Limb (tissue), 2 donors: Measurements from ENCODE around the gene HYAL2.
A peak's percentile ranks its signal among the peaks of the same experiment; 100 is the strongest.
"Not testable (repeated sequence)": the region's sequence is repeated elsewhere in the genome, so short reads cannot be mapped to it uniquely, and the experiment has no call there.

Source experiments
- DNase-seq, 2 donors: peaks; one replicate each; pipeline ENCODE4 v3.0.0-alpha.2; 2016; ENCODE audit errors: extremely low spot score in 2 of 2

The HYAL2 gene

DNA sequence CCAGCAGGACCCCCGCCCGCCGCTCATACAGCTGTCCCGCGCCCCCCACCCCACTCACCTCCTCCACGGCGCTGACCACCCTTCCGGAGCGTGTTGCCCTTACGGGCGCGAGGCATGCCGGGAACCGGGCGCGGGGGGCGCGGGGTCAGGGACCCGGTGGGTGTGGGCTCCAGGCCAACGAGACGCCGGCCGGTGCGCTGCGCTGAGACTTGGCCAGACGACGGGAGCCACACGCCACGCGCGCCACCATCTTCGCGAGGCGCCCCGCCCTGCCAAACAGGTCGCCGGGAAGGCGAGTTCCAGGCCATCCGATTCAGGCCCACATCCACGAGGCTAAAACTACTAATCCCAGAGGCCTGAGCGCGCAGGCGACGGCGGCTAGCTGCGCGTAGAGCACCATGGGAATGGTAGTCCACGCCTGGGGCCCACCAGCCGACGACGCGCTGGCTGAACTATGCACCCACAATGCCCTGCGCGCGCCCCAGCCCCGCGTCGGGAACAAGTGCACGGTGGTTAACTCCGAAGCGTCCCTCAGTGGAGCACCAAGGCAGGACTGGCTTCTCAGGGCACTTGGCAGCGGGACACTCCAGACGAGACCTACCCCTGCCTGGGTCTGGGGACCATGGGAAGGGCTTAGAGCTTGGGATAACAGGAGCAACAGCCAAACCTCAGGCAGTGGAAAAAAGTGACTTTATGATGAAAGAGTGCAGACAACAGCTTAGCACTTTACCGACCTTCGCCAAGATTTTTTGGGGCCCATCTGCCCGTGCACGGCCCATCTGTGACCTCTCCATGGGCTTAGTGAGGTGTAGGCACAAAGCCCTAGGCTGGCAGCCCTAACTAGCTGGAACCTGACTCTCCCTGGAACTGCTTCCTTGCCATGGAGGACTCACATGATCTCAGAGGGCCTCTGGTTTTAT lies 30.1 kb downstream of the HYAL2 start, which contains the start of gene IFRD2:
TSS of gene IFRD2 (minus strand) at position 271 of the 920 bp plus-strand sequence. CDS start at position 116, 155 bp downstream.
- DNase-seq, result peak; percentile 96 to 99

DNA sequence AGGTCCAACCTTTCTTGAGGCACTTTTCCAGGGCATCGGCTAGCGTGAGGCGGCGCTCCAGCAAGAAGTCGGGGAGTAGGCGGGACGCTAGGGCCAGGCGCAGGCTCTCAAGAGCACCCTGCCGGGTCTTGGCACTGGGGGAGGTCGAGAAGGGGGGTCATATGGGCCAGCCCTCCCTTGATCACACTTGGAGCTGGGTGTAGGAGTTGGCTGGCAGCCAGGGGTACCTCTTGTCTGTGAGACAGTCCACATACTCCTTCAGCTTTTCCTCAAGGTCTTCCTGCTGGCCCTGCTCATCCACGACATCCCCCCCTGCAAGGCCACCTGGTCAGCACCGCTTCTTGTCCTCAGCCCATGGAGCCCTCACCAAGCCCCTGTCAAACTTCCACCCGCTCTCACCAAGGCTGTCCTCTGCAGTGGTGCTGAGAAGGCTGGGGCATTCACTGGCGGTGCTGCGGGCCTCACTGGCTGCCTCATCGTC lies 32.3 kb downstream of the HYAL2 start:
- peak in 1 of 2 donors; percentile 28 for DNase-seq

DNA sequence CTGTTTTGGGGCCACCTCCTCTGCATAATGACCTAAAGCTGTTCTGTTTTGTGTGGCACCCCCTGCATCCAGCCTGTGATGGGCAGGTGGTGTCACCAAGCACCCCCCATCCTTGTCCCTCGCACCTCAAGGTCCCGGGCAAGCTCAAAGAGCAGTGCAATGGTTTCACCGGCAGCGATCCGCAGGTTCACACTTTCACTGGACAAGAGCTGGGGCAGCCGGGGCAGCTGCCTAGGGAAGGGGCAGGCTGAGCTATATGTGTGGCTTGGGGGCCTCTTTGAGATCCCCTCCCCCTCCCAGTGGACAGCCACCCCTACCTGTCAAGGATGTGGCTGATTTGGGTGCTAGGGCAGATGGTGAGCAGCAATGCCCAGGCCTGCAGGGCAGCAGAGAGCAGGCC lies 33.4 kb downstream of the HYAL2 start:
- no peak for DNase-seq

DNA sequence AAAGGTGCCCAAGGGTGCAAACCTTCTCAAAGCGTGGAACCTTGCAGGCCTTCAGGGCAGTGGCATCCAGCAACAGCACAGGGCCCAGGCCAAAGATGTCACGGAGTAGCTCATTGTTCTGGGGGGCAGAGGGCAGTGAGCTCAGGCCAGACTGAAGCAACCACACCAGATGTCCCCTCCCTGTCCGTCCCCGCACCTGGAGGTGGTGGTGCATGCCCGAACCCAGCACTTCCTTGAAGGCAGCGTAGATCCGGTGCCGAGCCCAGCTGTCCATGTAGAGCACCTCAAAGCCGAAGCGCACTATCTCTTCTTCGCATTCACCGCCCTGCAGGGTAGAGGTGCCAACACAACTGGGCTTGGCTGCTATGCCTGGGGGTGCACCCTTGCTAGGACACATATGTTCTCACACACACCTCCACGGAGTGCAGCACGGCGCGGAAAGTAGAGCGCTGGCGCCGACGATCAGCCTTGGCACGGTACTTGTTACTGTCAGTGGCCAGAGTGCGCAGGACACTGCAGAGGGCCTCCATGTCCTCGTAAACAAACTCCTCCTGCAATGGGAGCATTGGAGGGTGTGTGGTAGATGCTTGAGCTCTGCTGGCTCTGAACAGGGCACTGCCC lies 34.0 kb downstream of the HYAL2 start:
- DNase-seq, result peak in 1 of 2 donors; percentile 14

DNA sequence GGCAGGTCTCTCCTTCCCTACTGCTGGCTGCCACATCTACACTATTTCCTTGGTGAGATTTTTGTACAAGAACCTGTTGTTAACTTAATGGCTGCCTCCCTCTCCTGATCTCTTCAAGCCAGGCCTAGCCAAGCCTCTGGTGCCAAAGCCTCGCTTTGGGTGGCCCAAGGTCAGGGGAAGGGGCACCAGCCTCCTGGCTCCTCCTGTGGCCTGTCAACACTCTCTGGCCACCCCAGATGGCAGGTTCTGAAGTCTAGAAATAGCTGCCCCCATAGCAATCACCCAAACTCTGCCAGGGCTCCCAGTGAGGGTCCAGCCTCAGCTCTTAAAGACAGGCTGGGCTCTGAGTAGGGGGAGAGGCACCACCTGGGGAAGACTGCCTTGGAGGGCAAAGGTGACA lies 35.3 kb downstream of the HYAL2 start:
- no peak for DNase-seq

DNA sequence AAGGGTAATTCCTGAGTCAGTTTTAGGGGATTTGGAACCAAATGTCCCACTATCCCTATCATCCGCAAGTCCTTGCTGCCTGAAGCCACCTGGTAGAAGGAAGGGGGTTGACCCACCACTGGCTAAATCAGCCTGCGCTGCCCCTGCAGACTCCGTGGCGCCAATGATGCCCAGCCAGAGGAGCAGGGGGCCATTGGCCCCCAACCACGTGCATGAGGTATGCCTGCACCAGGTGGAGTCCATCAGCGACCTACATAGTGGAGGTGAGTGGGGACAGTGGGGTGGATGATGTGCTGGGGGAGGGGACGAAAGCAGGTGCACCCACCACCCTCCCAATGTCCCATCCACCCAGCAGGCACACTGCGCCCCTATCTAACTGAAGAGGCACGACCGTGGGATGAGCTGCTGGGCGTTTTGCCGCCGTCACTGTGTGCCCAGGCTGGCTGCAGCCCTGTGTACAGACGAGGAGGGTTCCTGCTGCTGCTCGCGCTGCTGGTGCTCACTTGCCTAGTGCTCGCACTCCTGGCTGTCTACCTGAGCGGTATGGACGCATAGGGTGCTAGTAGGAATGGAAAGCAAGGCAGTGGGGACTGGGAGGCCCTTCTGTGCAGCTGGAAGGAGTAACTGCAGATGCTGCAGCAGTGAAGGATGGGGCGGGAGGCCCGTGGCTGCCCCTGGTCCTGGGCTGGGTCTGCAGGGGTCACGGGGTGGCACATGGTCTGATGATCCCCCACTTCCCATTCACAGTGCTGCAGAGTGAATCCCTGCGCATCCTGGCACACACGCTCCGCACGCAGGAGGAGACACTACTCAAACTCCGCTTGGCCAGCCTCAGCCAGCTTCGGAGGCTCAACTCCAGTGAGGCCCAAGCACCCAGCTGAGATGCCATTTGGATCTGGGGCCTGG lies 36.0 kb downstream of the HYAL2 start:
- DNase-seq, result no peak

DNA sequence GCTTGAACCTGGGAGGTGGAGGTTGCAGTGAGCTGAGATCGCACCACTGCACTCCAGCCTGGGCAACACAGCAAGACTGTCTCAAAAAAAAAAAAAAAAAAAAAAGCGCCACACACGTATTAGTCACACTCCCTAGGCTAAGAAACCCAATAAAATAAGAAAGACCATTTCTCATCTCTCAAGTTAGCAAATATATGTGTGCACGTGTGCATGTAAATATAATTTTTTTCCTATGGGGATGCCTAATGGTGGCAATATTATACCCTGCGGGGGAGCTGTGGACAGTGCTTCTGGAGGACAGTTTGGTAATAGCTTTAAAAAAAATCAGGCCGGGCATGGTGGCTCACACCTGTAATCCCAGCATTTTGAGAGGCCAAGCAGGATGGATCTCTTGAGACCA lies 38.4 kb downstream of the HYAL2 start:
- not testable (repeated sequence) for DNase-seq

DNA sequence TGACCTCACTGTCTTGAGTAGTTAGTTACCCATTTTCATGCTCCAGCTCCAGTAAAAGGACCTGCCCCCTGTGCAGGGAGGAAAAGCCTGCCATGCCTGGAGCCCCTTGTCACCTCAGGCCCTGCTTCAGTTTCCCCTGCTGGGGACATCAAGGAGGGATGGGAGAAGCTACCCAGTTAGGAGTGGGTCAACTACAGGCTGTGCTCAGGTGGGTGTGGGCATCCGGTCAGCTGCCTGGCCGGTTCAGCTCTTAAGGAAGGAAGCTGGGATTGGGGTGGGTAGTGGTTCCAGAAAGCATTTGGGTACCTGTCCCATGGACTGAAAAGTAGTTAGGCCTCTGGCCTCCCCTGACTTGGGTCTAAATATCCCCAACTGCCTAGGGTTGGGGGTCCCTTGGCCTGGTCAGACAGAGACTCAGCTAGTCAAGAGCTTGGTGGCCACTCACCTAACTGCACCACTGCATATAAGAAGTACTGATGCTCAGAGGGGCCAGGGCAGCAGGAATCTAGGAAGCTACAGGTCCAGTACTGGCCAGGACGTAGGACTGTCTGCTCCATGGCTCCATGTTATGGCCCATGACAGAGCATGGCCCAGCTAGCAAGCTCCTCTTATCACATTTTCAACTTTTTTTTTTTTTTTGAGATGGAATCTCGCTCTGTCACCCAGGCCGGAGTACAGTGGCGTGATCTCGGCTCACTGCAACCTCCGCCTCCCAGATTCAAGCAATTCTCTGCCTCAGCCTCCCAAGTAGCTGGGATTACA lies 43.1 kb downstream of the HYAL2 start:
- no peak for DNase-seq

DNA sequence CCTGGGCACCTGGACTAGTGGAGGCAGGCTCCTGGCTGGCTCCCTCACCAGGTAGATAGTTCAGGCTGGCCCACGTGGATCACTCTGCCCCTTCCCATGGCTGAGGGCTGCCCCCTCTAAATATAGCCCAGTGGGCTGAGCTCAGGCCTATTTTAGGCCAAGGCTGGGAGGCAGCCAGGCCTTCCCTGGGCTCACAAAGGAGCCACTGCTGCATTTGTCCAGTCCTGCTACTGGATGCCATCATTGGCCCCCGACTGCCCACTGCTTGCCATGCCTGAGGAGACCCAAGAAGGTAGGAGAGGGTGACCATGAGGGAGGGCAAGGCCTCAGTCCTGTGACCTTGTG lies 43.7 kb downstream of the HYAL2 start, which contains the start of gene LSMEM2:
TSS of gene LSMEM2 (plus strand) at position 208 of the 345 bp plus-strand sequence. CDS start at position 235, 27 bp downstream.
- no peak for DNase-seq

DNA sequence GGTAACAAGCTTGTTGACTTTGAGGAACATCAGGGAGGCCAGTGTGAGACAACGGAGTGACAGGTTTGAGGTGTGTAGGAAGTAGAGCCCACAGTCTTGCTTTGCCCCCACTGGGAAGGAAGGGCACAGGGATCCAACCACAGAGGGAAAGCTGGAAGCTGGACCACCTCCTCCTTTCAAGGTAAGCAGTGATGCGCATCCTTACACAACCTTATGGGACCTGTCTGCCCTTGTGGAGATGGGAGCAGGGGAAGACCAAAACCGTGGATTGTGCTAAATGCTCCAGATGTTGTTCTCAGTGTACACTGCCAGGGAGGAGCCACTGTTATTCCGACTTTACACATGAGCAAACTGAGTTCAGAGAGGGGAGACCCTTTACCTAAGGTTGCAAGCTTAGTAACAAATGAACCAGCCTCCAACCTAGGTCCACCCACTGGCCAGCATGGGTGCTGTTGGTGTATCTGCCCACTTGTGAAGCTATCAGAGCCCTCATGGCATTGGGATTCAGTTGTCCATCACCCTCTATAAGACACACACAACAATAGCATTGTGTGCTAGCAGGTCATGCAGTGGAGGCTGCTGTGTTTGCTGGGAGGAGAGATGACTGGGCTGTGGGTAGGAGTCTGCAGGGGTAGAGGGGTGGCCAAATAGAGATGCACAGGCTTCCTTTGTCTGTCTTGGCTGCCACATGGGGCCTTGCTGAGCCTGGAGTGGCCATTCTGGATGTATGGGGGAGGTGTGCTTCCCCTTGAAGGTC lies 44.2 kb downstream of the HYAL2 start:
- no peak for DNase-seq

DNA sequence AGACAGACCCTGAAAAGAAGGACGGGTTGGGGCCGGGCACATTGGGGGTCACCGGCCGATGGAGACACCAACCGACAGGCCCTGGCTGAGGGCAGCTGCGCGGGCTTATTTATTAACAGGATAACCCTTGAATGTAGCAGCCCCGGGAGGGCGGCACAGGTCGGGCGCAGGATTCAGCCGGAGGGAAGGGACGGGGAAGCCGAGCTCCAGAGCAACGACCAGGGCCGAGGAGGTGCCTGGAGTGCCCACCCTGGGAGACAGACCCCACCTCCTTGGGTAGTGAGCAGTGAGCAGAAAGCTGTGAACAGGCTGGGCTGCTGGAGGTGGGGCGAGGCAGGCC lies 45.8 kb downstream of the HYAL2 start:
- no peak for DNase-seq

DNA sequence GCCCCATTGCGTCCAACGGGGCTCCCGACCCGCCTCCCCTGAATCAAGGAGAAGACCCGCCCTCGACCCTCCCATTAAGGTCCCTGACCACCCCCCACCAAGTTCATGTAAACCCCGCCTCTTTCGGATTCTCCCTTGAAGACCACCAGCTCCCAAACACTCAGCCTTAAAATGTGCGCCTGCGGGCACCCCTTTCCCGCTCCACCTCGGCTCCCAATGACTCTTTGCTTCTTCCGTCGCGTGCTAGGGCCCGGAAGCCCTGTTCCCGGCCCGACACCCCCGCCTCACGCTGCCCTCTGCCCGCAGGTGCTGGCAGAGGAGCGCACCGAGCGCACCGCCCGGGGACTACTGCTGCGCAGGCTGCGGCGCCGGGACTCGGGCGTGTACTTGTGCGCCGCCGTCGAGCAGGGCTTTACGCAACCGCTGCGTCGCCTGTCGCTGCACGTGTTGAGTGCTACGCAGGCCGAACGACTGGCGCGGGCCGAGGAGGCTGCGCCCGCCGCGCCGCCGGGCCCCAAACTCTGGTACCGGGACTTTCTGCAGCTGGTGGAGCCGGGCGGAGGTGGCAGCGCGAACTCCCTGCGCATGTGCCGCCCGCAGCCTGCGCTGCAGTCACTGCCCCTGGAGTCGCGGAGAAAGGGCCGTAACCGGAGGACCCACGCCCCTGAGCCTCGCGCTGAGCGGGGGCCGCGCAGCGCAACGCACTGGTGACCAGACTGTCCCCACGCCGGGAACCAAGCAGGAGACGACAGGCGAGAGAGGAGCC lies 46.4 kb downstream of the HYAL2 start:
- peak in 1 of 2 donors; percentile 41 for DNase-seq

DNA sequence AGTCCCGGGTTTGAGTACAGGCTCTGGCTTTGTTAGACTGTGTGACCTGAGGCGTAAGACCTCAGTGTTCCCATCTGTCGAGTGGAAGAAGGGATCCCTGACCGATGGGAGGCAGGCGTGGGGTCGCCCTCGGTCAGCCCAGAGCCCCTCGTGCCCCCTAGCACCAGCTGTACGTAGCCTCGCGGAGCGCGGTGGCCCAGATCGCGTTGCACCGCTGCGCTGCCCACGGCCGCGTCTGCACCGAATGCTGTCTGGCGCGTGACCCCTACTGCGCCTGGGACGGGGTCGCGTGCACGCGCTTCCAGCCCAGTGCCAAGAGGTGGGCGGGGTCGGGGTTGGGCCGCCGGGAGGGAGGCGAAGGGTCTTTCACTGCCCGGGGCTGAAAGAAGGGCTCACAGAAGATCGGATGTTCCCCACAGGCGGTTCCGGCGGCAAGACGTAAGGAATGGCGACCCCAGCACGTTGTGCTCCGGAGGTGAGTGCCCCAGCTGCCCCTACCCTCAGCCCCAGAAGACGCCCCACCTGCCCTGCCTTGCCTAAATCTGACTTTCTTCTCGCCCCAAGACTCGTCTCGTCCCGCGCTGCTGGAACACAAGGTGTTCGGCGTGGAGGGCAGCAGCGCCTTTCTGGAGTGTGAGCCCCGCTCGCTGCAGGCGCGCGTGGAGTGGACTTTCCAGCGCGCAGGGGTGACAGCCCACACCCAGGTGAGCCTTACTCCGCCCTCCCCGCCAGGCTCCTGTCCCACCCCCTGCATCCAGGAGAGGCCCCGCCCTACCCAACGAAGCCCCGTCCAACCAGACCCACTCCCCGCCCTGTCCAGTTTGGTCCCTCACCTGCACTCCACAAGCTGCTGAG lies 47.2 kb downstream of the HYAL2 start:
- DNase-seq, result peak in 1 of 2 donors; percentile 51

DNA sequence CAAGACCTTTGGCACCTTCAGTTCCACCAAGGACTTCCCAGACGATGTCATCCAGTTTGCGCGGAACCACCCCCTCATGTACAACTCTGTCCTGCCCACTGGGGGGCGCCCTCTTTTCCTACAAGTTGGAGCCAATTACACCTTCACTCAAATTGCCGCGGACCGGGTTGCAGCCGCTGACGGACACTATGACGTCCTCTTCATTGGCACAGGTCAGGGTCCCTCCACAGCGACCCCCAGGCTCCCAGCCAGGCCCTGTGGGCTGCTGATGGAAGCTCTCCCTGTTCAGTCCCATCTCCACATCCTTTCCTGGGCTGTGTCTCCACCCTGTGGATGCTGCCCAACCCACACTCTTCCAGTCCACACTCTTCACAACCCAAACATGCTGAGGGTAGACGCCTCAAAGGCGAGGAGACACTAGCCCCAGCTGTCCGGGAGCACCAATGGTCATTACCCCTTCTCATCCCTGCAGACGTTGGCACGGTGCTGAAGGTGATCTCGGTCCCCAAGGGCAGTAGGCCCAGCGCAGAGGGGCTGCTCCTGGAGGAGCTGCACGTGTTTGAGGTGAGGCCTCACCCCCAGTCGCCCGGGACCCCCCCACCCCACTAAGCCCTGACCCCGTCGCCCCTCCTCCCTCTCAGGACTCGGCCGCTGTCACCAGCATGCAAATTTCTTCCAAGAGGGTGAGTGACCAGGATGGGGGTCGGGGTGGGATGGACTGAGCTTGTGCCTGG lies 48.0 kb downstream of the HYAL2 start:
- DNase-seq, result peak in 1 of 2 donors; percentile 68

DNA sequence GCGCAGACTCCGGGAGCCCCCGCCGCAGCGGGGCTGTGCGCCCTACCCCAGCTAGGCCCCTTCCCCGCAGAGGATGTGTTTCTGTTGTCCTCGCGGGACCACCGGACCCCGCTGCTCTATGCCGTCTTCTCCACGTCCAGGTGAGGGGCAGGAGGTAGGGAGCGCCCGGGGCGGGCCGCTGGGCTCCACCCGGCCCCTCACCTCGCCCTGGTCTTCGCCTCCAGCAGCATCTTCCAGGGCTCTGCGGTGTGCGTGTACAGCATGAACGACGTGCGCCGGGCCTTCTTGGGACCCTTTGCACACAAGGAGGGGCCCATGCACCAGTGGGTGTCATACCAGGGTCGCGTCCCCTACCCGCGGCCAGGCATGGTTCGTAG lies 48.9 kb downstream of the HYAL2 start:
- no peak for DNase-seq

DNA sequence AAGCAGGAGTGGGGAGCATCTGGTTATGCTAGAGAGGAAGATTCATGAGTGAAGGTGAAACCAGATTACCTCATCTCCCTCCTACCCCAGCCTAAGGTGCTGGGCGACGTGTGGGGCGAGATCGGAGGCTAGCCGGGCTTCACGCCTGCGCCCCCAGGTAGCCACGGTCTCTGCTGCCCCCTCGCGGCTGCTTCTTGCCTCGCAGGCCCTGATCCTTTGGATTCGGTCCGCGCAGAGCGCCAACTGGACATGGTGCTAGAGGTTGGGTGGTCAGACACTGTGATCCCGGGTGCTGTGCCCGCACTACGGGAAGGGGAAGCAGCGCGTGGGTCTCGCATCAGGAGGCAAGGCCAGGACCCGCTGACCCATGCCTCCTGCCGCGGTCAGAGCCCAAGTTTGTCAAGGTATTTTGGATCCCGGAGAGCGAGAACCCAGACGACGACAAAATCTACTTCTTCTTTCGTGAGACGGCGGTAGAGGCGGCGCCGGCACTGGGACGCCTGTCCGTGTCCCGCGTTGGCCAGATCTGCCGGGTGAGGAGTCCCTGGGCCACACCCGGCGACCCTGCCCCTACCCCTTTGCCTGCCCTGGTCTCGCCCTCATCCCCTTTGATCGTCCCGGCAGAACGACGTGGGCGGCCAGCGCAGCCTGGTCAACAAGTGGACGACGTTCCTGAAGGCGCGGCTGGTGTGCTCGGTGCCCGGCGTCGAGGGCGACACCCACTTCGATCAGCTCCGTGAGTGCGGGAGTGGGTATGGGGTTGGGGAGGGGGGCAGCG lies 49.4 kb downstream of the HYAL2 start:
- DNase-seq, result peak; percentile 70 to 93

DNA sequence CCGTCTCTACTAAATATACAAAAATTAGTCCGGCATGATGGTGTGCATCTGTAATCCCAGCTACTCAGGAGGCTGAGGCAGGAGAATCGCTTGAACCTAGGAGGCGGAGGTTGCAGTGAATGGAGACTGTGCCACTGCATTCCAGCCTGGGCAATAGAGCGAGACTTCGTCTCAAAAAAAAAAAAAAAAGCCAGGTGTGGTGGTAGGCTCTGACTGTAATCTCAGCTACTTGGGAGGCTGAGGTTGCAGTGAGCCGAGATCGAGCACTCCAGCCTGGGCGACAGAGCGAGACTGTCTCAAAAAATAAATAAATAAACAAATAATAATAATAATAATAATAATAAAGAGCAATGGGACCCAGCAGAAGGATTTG lies 50.0 kb downstream of the HYAL2 start:
- DNase-seq, result not testable (repeated sequence)
